ENCODE results near the gene LINC00632. TPM values are rescaled to one million over a fixed set of nuclear protein-coding genes. Genes with fewer than 3 reads are reported as not detected.
A peak's percentile ranks its signal among the peaks of the same experiment; 100 is the strongest.

Gene LINC00632
- total RNA-seq, 2 experiments from 2014 or later: 0.41 to 0.43 TPM

- ChIA-PET CTCF (no interaction called here), POLR2A (no interaction called here)
- DNase-seq: no peak
- H3K36me3 Mint-ChIP-seq (ENCODE audit: low read depth): no peaks in the 10 kb centered on the region
- peaks cover 6% of the 10 kb centered on the region for H3K9me3 Mint-ChIP-seq
- H3K4me1 Mint-ChIP-seq (ENCODE audit: low read depth): no peaks in the 10 kb centered on the region
- ATAC-seq: no peak
- intact Hi-C loops (cut with micrococcal nuclease): no loop called here
- H3K27ac Mint-ChIP-seq: no peak overlapping the region
- no peak overlapping the region for H3K4me3 Mint-ChIP-seq
- no peaks in the 10 kb centered on the region for H3K27me3 Mint-ChIP-seq
- TF ChIP-seq CTCF (IDR thresholded peaks at IDR 0.05): no peak
These were observed 94.7 kb downstream of the LINC00632 start for GRCh38 chrX:140804292-140804691.

- CTCF ChIA-PET: no interaction called here
- Mint-ChIP-seq H3K4me3 (no peak overlapping the region), H3K9me3 (peaks cover 11% of the 10 kb centered on the region), H3K4me1 (ENCODE audit: low read depth) (no peaks in the 10 kb centered on the region), H3K27ac (no peak overlapping the region), H3K36me3 (ENCODE audit: low read depth) (no peaks in the 10 kb centered on the region), H3K27me3 (no peaks in the 10 kb centered on the region)
- POLR2A ChIA-PET: no interaction called here
- intact Hi-C loops (cut with micrococcal nuclease): no loop called here
- TF ChIP-seq CTCF (IDR thresholded peaks at IDR 0.05): no peak
- ATAC-seq (no peak), DNase-seq (no peak)
These were observed 106.3 kb downstream of the LINC00632 start for GRCh38 chrX:140815868-140816267.

DNA sequence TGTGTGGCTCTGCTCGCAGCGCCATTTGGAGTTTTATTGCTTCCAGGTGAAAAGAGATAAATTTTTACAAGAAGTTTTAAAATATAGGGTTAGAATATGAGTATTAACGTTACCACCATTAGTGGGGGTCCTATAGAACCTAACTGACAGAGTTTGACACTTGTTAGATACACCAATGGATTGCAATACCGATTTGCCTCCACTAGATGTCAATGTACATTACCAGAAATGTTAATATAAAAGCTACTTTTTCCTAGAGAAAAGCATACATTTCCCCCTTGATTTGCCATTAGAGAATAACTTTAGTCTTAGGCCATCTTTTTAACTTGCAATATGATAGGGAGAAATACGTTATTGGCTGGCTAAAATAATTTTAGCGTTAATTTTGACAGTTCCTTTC is 108.4 kb downstream of the LINC00632 start:
- CTCF ChIA-PET: no interaction called here
- POLR2A ChIA-PET: no interaction called here
- intact Hi-C loops (cut with micrococcal nuclease): no loop called here
- TF ChIP-seq CTCF (IDR thresholded peaks at IDR 0.05): peak; percentile 38
- Mint-ChIP-seq H3K4me3 (no peak overlapping the region), H3K27ac (no peak overlapping the region), H3K9me3 (no peaks in the 10 kb centered on the region), H3K27me3 (no peaks in the 10 kb centered on the region), H3K4me1 (ENCODE audit: low read depth) (peaks cover 3% of the 10 kb centered on the region), H3K36me3 (ENCODE audit: low read depth) (no peaks in the 10 kb centered on the region)
- ATAC-seq (no peak), DNase-seq (no peak)

DNA sequence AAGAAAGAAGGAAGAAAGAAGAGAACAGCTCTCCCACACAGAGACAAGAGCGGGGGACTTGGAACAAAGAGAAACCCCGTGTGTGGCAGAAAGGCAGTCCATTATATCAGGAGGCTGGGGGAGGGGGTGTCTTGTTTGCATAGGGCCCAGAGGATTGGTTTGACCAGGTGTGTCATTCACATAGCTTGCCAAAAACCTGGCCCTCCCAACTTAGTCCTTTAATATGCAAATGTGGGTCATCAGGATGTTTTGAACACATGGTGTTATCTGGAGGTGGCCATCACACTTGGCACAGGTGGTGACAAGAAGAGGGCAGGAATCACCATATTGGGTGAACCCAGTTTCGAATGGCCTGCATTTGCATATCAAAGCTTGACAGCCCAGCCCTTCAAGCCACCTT is 111.7 kb downstream of the LINC00632 start:
- ATAC-seq (no peak), DNase-seq (no peak)
- no peak for TF ChIP-seq CTCF (IDR thresholded peaks at IDR 0.05)
- Mint-ChIP-seq H3K27me3 (no peaks in the 10 kb centered on the region), H3K4me1 (ENCODE audit: low read depth) (peaks cover 4% of the 10 kb centered on the region), H3K36me3 (ENCODE audit: low read depth) (no peaks in the 10 kb centered on the region), H3K9me3 (no peaks in the 10 kb centered on the region), H3K27ac (no peak overlapping the region), H3K4me3 (no peak overlapping the region)
- intact Hi-C loops (cut with micrococcal nuclease): no loop called here
- CTCF ChIA-PET: no interaction called here
- POLR2A ChIA-PET: no interaction called here

- Mint-ChIP-seq H3K36me3 (ENCODE audit: low read depth) (no peaks in the 10 kb centered on the region), H3K4me3 (no peak overlapping the region)
- CTCF ChIA-PET: no interaction called here
These were observed 112.6 kb downstream of the LINC00632 start for GRCh38 chrX:140822184-140822583.

More at GRCh38 chrX:140822184-140822583, 112.6 kb downstream of the LINC00632 start:
- Mint-ChIP-seq H3K9me3 (no peaks in the 10 kb centered on the region), H3K4me1 (ENCODE audit: low read depth) (peaks cover 4% of the 10 kb centered on the region), H3K27ac (no peak overlapping the region), H3K27me3 (no peaks in the 10 kb centered on the region)
- intact Hi-C loops (cut with micrococcal nuclease): no loop called here
- no peak for TF ChIP-seq CTCF (IDR thresholded peaks at IDR 0.05)
- DNase-seq (no peak), ATAC-seq (no peak)
- POLR2A ChIA-PET: no interaction called here
